Osteocyte (in vitro differentiated cells): Measurements from ENCODE around the gene POC1A. TPM values are rescaled to one million over a fixed set of nuclear protein-coding genes. Genes with fewer than 3 reads are reported as not detected.

Experiments used
- DNase-seq: peaks from one replicate; pipeline ENCODE4 v3.0.0; 2021; ENCODE audit warnings: mixed read lengths; ENCODE audit not compliant: unreplicated experiment; ENCODE audit errors: extremely low spot score
- H3K27ac Mint-ChIP-seq: one replicate; pipeline ENCODE4 v1.8.0; 2021; ENCODE audit warnings: mild to moderate bottlenecking, mixed read lengths; ENCODE audit not compliant: unreplicated experiment
- H3K27me3 Mint-ChIP-seq: one replicate; pipeline ENCODE4 v1.8.0; 2021; ENCODE audit warnings: mixed read lengths; ENCODE audit not compliant: unreplicated experiment
- H3K36me3 Mint-ChIP-seq: one replicate; pipeline ENCODE4 v1.8.0; 2021; ENCODE audit warnings: mixed read lengths; ENCODE audit not compliant: unreplicated experiment
- H3K4me1 Mint-ChIP-seq: one replicate; pipeline ENCODE4 v1.8.0; 2021; ENCODE audit warnings: mixed read lengths; ENCODE audit not compliant: unreplicated experiment
- H3K4me3 Mint-ChIP-seq: one replicate; pipeline ENCODE4 v1.8.0; 2021; ENCODE audit warnings: mild to moderate bottlenecking, moderate library complexity, mixed read lengths; ENCODE audit not compliant: unreplicated experiment
- H3K9me3 Mint-ChIP-seq: one replicate; pipeline ENCODE4 v1.8.0; 2021; ENCODE audit warnings: mixed read lengths; ENCODE audit not compliant: unreplicated experiment
- CTCF ChIP-seq: fragments of 200-600 bp; sonication (generic); IDR thresholded peaks from 2 replicates; pipeline ENCODE4 v1.5.0; 2021; ENCODE audit warnings: antibody characterized with exemption, mild to moderate bottlenecking, moderate library complexity
- total RNA-seq: library from RNA; stranded (reverse); gene quantifications from 2 replicates; pipeline ENCODE4 v1.2.1, GENCODE V29; 2021

Gene POC1A
- total RNA-seq, 1 donor from 2014 or later, result 5.1 TPM

DNA sequence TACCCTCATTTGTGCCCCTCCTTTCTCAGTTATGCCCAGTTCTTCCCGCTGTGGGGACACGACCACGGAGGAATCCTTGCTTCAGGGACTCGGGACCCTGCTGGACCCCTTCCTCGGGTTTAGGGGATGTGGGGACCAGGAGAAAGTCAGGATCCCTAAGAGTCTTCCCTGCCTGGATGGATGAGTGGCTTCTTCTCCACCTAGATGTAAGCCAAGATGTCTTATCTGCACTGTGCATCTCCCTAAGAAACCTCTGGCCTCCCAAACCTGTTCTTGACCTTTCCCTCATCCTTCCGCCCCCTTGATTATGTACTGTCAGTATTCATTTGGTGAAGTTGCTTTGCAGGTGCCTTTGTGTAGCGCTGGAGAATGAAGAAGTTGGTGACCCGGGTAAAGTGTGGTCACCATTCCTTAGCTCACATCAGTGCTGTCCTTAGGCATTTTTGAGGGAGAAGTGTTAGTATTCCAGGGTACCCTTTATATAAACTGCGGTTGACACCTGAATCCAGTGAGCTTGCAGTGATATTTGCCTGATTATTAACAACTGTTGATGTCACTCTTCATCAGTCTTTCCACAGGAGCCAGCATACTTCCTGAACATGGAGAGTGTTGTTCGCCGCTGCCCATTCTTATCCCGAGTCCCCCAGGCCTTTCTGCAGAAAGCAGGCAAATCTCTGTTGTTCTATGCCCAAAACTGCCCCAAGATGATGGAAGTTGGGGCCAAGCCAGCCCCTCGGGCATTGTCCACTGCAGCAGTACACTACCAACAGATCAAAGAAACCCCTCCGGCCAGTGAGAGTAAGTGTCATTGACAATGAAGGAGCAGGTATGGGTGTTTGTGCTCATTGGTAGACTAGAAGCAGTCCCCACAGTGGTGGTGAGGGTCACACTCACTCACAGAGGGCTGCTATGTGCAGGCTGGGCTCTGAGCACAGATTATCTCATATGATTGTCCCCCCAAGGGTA is 44.7 kb upstream of the POC1A start:
- no peaks in the 10 kb centered on the region for H3K9me3 Mint-ChIP-seq
- peaks cover 20% of the 10 kb centered on the region for H3K36me3 Mint-ChIP-seq
- no peak for DNase-seq
- TF ChIP-seq CTCF, result no peak
- H3K27ac Mint-ChIP-seq, result peak overlapping the region; percentile 88
- H3K27me3 Mint-ChIP-seq, result no peaks in the 10 kb centered on the region
- peaks cover 22% of the 10 kb centered on the region for H3K4me1 Mint-ChIP-seq
- peak overlapping the region; percentile 98 for H3K4me3 Mint-ChIP-seq

GRCh38 chr3:52197842-52198625 is 43.8 kb upstream of the POC1A start, which contains the start of gene ALAS1:
Gene ALAS1, plus strand, starts transcription at chr3:52198160. Its CDS starts 1,082 bp downstream, at chr3:52199242.
- peaks cover 24% of the 10 kb centered on the region for H3K4me1 Mint-ChIP-seq
- no peaks in the 10 kb centered on the region for H3K9me3 Mint-ChIP-seq
- H3K4me3 Mint-ChIP-seq, result peak within 1 kb of the TSS; percentile 98
- H3K27me3 Mint-ChIP-seq, result no peaks in the 10 kb centered on the region
- TF ChIP-seq CTCF, result no peak
- peak; percentile 98 for DNase-seq
- peaks cover 14% of the 10 kb centered on the region for H3K36me3 Mint-ChIP-seq
- peak within 1 kb of the TSS; percentile 88 for H3K27ac Mint-ChIP-seq

- Mint-ChIP-seq H3K4me1 (peaks cover 26% of the 10 kb centered on the region), H3K27me3 (no peaks in the 10 kb centered on the region), H3K36me3 (peaks cover 12% of the 10 kb centered on the region), H3K27ac (peak overlapping the region; percentile 86), H3K9me3 (no peaks in the 10 kb centered on the region), H3K4me3 (peak overlapping the region; percentile 98)
- no peak for DNase-seq
- TF ChIP-seq CTCF, result no peak
Measured at GRCh38 chr3:52197499-52197841, 43.2 kb upstream of the POC1A start.

DNA sequence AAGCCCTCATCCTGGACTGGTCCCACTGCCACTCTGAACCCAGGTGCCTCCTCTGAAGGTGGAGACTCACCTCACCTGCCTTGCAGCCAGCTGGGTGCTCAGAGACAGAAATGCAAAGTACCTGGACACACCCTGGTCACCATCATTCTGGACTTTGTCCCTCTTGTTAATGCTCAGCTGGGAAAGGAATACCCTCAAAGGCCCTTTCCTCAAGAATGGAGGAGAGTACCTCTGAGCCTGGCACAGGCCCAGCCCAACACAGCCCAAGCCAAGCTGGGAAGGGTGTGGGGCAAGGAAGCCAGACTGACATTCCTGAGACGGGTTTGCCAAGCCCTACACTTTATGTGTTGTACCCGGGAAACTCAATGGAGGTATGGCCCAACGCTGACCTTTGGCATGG is 42.8 kb upstream of the POC1A start:
- DNase-seq, result no peak
- H3K9me3 Mint-ChIP-seq, result no peaks in the 10 kb centered on the region
- no peaks in the 10 kb centered on the region for H3K27me3 Mint-ChIP-seq
- H3K27ac Mint-ChIP-seq, result no peak overlapping the region
- H3K36me3 Mint-ChIP-seq, result peaks cover 8% of the 10 kb centered on the region
- peaks cover 26% of the 10 kb centered on the region for H3K4me1 Mint-ChIP-seq
- no peak for TF ChIP-seq CTCF
- no peak overlapping the region for H3K4me3 Mint-ChIP-seq
